Measurements from ENCODE around the gene ELK1.

GRCh38 chrX:47628982-47629381 is 21.4 kb downstream of the ELK1 start:
- no peak for TF ChIP-seq CTCF (IDR thresholded peaks at IDR 0.05; ENCODE audit: poor library complexity, severe bottlenecking)
- TF ChIP-seq EZH2 (IDR thresholded peaks at IDR 0.05; ENCODE audit: borderline replicate concordance, insufficient read depth, low read length, poor library complexity, severe bottlenecking) = no peak
- TF ChIP-seq REST (IDR thresholded peaks at IDR 0.05; ENCODE audit: borderline replicate concordance) = no peak
- no peak for TF ChIP-seq TAF1 (IDR thresholded peaks at IDR 0.05; ENCODE audit: low read depth)
- TF ChIP-seq POLR2AphosphoS5 (IDR thresholded peaks at IDR 0.05) = no peak

Data from neural cell (in vitro differentiated cells).